Mammary epithelial cell (primary cell): Measurements from ENCODE around the gene POU6F2.

ENCODE experiments used
- EZH2 ChIP-seq: IDR thresholded peaks from 2 replicates; pipeline ENCODE4 v1.6.1; 2012; ENCODE audit warnings: low read length, inconsistent platforms, borderline replicate concordance
- TF ChIP-seq, protein P1 (sequence below), 2 donors: IDR thresholded peaks in 1 of 2; conservative IDR thresholded peaks in 1 of 2; 2 replicates each; pipeline ENCODE4 v1.5.1; 2011 to 2012; ENCODE audit warnings: inconsistent platforms in 2 of 2, low read length in 2 of 2, mild to moderate bottlenecking in 2 of 2, control low read depth in 1 of 2, low read depth in 1 of 2; ENCODE audit not compliant: insufficient read depth in 1 of 2; ENCODE audit errors: extremely low read depth in 1 of 2

GRCh38 chr7:39465055-39465929 lies 487.6 kb downstream of the POU6F2 start:
- TF ChIP-seq, protein P1, sequence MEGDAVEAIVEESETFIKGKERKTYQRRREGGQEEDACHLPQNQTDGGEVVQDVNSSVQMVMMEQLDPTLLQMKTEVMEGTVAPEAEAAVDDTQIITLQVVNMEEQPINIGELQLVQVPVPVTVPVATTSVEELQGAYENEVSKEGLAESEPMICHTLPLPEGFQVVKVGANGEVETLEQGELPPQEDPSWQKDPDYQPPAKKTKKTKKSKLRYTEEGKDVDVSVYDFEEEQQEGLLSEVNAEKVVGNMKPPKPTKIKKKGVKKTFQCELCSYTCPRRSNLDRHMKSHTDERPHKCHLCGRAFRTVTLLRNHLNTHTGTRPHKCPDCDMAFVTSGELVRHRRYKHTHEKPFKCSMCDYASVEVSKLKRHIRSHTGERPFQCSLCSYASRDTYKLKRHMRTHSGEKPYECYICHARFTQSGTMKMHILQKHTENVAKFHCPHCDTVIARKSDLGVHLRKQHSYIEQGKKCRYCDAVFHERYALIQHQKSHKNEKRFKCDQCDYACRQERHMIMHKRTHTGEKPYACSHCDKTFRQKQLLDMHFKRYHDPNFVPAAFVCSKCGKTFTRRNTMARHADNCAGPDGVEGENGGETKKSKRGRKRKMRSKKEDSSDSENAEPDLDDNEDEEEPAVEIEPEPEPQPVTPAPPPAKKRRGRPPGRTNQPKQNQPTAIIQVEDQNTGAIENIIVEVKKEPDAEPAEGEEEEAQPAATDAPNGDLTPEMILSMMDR (conservative IDR thresholded peaks at IDR 0.05 in 1 of 2, IDR thresholded peaks at IDR 0.05 in 1 of 2; ENCODE audit: extremely low read depth in 1 of 2, insufficient read depth in 1 of 2, low read depth in 1 of 2, low read length in 2 of 2), result peak; percentile 78 to 82
- no peak for TF ChIP-seq EZH2
